Kidney (tissue), 14 donors: ENCODE measurements around the gene DNAI1. TPM values are rescaled to one million over a fixed set of nuclear protein-coding genes. Genes with fewer than 3 reads are reported as not detected.
A peak's percentile ranks its signal among the peaks of the same experiment; 100 is the strongest.

Experiments
- DNase-seq, 5 donors: peaks; one replicate each; pipeline ENCODE4 v3.0.0-alpha.2; 2013 to 2020
- FAIRE-seq: peaks from 2 replicates; lab custom pipeline; 2012; peaks lifted over from hg19 to GRCh38; lab: Jason Lieb, UNC
- H3K27ac ChIP-seq, 2 donors: one replicate each; pipeline ENCODE4 v1.7.0; 2013; ENCODE audit warnings: low read depth in 2 of 2, low read length in 2 of 2, inconsistent platforms in 1 of 2
- H3K27me3 ChIP-seq: one replicate; pipeline ENCODE4 v1.7.1; 2013; ENCODE audit warnings: low read length, inconsistent platforms; ENCODE audit not compliant: control insufficient read depth, insufficient read depth
- H3K36me3 ChIP-seq, 3 donors: one replicate each; pipeline versions ENCODE4 v1.7.0 to v1.7.1; 2013; ENCODE audit warnings: low read length in 3 of 3, control low read depth in 1 of 3, inconsistent platforms in 1 of 3; ENCODE audit not compliant: insufficient read depth in 3 of 3, control insufficient read depth in 2 of 3
- H3K4me1 ChIP-seq, 3 donors: one replicate each; pipeline versions ENCODE4 v1.7.0 to v1.7.1; 2013; ENCODE audit warnings: low read length in 3 of 3, inconsistent platforms in 1 of 3, low read depth in 1 of 3; ENCODE audit not compliant: control insufficient read depth in 2 of 3, insufficient read depth in 2 of 3
- H3K4me3 ChIP-seq, 3 donors: one replicate each; pipeline versions ENCODE4 v1.7.0 to v1.8.1; 2013; ENCODE audit warnings: low read length in 3 of 3, control low read depth in 1 of 3, inconsistent platforms in 1 of 3
- H3K9ac ChIP-seq, 3 donors: one replicate each; pipeline versions ENCODE4 v1.7.0 to v1.7.1; 2013; ENCODE audit warnings: low read length in 3 of 3, control low read depth in 1 of 3, inconsistent platforms in 1 of 3
- H3K9me3 ChIP-seq, 3 donors: one replicate each; pipeline versions ENCODE4 v1.7.0 to v1.7.1; 2013; ENCODE audit warnings: low read length in 3 of 3, control low read depth in 1 of 3, inconsistent platforms in 1 of 3; ENCODE audit not compliant: control insufficient read depth in 2 of 3, insufficient read depth in 1 of 3
- intact Hi-C: fragments of 100-400 bp; cut with DNase I; formaldehyde crosslinking; loops from one replicate; pipeline ENCODE4 v1.11.1; 2022
- polyA plus RNA-seq: library from polyadenylated mRNA; stranded (reverse); fragments of 350-450 nt; fragmentation: Illumina TruSeq; extraction: RNeasy Lipid Tissue Mini Kit (QIAGEN cat#74804); gene quantifications from one replicate; pipeline ENCODE4 v1.2.3, GENCODE V29; 2014; ENCODE audit warnings: low read depth, low replicate concordance; ENCODE audit not compliant: insufficient read depth
- total RNA-seq: library from RNA; stranded (reverse); fragmentation: NEBNext Ultra II Directional; extraction: Animal tissue kit (Norgen Biotek cat#: 25700); gene quantifications from one replicate; pipeline ENCODE4 v1.2.1, GENCODE V29; 2021
- TF ChIP-seq, protein P1 (sequence below): IDR thresholded peaks from 3 replicates; pipeline ENCODE4 v1.5.1; 2012; ENCODE audit warnings: mild to moderate bottlenecking, moderate library complexity, borderline replicate concordance; ENCODE audit not compliant: insufficient read depth; ENCODE audit errors: extremely low read depth
- donor health status: control.
- donor health status: control.
- donor health status: control.
- donor health status: control.
- donor health status: control.
- donor health status: DM: yes; HTN: yes; CAD: no.
- donor health status: Normal renal cell carcinoma (clear cell type).

DNAI1 gene
- total and polyA plus RNA-seq, 2 donors from 2014 or later: 2.4 to 3.0 TPM

DNA sequence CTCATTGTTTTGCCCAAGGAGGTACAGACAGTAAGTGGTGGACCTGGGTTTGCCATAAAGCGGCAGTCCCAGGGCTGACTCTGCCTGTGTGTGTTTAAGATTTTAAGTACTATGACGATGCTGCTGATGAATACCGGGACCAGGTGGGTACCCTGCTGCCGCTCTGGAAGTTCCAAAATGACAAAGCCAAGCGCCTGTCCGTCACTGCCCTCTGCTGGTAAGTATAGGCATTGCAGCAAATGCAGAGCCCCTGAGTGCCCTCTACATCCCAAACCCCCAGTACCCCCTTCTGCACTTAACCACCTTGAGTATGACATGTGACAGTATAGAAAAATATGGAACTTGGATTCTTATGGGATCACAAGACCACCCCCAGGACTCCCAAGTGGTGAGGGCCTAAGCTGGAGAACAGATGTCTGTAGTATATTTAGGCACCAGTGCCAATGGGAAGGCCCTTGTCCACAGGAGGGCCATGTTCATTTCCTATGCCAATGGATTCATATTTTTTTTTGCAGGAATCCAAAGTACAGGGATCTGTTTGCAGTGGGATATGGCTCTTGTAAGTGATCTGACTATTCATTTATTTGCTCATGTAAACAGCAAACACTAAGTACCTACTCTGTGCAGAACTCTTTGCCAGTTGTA, 42.1 kb downstream of the DNAI1 start:
- no peak overlapping the region for H3K9ac ChIP-seq
- no peaks in the 10 kb centered on the region for H3K27me3 ChIP-seq
- TF ChIP-seq, protein P1, sequence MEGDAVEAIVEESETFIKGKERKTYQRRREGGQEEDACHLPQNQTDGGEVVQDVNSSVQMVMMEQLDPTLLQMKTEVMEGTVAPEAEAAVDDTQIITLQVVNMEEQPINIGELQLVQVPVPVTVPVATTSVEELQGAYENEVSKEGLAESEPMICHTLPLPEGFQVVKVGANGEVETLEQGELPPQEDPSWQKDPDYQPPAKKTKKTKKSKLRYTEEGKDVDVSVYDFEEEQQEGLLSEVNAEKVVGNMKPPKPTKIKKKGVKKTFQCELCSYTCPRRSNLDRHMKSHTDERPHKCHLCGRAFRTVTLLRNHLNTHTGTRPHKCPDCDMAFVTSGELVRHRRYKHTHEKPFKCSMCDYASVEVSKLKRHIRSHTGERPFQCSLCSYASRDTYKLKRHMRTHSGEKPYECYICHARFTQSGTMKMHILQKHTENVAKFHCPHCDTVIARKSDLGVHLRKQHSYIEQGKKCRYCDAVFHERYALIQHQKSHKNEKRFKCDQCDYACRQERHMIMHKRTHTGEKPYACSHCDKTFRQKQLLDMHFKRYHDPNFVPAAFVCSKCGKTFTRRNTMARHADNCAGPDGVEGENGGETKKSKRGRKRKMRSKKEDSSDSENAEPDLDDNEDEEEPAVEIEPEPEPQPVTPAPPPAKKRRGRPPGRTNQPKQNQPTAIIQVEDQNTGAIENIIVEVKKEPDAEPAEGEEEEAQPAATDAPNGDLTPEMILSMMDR: peak; percentile 95
- no peaks in the 10 kb centered on the region for H3K36me3 ChIP-seq
- no peak overlapping the region for H3K27ac ChIP-seq
- no peaks in the 10 kb centered on the region for H3K9me3 ChIP-seq
- FAIRE-seq (no peak), DNase-seq (peak in 4 of 5 donors; percentile 62 to 72 (median 66))
- no peaks in the 10 kb centered on the region for H3K4me1 ChIP-seq
- H3K4me3 ChIP-seq: no peak overlapping the region
- intact Hi-C loops: no loop called here

DNA sequence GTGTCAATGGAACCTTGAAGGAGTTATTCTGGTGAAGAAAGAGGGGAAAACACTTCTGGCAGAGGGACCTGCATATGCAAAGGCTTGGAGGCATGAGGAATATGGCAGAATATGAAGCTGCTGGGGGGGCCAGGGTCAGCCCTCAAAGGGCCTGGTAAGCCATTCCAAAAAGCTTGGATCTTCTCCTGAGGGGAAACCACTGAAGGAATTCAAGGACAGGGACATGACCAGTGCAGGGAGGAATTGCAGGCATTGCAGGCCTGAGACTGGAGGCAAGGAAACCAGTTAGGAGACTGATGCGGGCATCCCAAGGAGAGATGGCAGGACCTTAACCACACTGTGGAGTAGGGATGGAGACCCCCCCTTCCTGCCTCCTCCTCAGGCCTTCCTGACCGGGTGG, 42.8 kb downstream of the DNAI1 start:
- H3K27me3 ChIP-seq: no peaks in the 10 kb centered on the region
- no peak overlapping the region for H3K9ac ChIP-seq
- no peaks in the 10 kb centered on the region for H3K36me3 ChIP-seq
- TF ChIP-seq, protein P1: no peak
- intact Hi-C loops: no loop called here
- no peaks in the 10 kb centered on the region for H3K4me1 ChIP-seq
- no peak for FAIRE-seq
- no peaks in the 10 kb centered on the region for H3K9me3 ChIP-seq
- H3K4me3 ChIP-seq: no peak overlapping the region
- no peak overlapping the region for H3K27ac ChIP-seq
- no peak for DNase-seq

DNA sequence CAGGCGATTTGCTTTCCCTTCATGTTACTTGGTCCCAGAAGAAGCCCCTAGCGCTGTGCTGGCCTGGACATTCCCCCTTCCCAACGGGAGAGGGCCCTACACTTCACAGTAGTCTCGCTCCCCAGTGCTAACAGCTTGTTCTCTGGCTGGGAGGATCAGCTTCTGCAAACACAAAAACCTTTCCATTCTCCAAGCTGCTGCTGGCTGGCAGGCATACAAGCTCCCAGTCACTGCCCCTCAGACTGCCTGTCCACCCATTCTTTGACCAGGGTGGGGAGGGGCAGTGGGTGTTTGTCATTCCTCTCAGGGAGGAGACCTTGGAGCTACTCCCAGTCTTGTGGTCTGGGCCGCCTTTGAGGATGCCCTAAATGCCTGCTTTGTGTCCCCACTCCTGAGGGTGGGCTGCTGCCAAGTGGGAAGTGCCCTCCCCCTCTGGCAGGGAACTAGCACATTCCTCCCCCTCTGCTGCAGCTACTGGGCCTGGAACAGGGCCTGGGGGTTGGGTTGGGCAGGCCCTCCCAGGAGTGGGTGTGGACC, 43.4 kb downstream of the DNAI1 start:
- no peak overlapping the region for H3K9ac ChIP-seq
- FAIRE-seq: no peak
- intact Hi-C loops: no loop called here
- H3K9me3 ChIP-seq: no peaks in the 10 kb centered on the region
- H3K27ac ChIP-seq: no peak overlapping the region
- H3K4me3 ChIP-seq: no peak overlapping the region
- H3K36me3 ChIP-seq: no peaks in the 10 kb centered on the region
- TF ChIP-seq, protein P1: no peak
- peak in 3 of 5 donors; percentile 42 to 67 (median 43) for DNase-seq
- H3K27me3 ChIP-seq: no peaks in the 10 kb centered on the region
- no peaks in the 10 kb centered on the region for H3K4me1 ChIP-seq

DNA sequence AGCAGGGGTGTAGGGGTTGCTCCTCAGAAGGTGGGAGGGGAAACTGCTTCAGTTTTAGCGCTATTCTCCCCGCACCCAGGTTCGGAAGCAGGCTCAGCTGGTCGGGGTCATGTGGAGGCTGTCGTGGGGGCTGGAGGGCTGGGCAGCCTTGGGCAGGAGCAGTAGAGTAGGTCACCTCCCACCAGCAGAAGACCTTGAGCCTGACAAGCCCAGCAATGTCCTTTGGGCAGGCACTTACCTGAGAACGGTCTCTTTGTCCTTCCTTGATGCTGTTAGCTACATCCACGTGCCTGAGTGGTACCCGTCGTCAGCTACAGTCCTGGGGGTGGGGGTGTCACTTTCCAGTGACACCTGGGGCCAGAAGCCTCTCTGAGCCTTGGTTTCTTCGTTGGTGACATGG, 43.9 kb downstream of the DNAI1 start:
- H3K27me3 ChIP-seq: no peaks in the 10 kb centered on the region
- intact Hi-C loops: no loop called here
- no peaks in the 10 kb centered on the region for H3K36me3 ChIP-seq
- DNase-seq: no peak
- FAIRE-seq: no peak
- no peak overlapping the region for H3K4me3 ChIP-seq
- H3K9me3 ChIP-seq: no peaks in the 10 kb centered on the region
- H3K9ac ChIP-seq: no peak overlapping the region
- H3K27ac ChIP-seq: no peak overlapping the region
- H3K4me1 ChIP-seq: no peaks in the 10 kb centered on the region
- TF ChIP-seq, protein P1: no peak
